Measurements from ENCODE around the gene ABCC8. TPM values are rescaled to one million over a fixed set of nuclear protein-coding genes. Genes with fewer than 3 reads are reported as not detected.

ABCC8 gene
- total and polyA plus RNA-seq, 2 donors (not counting 3 experiments of a cell fraction or from before 2014, with no cell fraction given), result not detected

DNA sequence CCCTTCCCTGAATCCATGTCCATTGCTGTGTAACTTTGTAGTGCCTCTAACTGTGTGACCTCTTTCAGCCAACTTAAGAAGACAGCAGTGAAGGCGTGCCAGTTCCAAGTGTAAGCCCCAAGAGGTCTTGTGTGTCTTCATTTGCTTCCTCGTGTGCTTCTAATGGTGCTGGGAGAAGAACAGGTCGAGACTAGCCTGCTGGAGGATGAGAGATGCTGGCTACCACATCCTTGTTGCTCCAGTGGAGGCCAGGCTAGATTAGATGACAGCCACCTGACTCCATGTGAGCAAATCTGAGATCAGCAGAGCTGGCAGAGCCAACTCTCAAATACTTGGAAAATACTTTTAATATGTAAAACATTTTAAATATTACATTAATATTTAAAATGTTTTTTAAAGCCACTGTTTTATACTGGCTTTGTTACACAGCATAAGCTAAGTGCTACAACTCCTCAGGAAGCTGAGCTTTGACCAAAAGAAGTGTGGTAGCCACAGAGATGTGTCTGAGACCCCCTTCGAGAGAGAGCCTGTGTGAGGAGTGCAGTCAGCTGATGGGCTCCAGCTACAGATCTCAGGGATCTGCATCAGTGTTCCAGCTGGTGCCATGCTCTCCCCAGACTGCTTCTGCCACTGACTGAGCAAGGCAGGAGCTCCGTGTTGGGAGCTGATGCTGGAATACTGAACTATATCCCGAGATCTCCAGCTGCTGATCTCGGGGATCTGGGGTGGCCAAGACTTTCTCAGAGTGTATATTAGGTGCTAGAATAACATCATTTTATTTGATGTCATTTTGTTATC lies 97.1 kb downstream of the ABCC8 start:
- POLR2A ChIA-PET, result no interaction called here
- FAIRE-seq, result no peak
- TF ChIP-seq FOS (IDR thresholded peaks at IDR 0.05; ENCODE audit: borderline replicate concordance, insufficient read depth, low read length) (no peak), MYC (IDR thresholded peaks at IDR 0.05; ENCODE audit: low read depth, low read length) (no peak), POLR2AphosphoS5 (IDR thresholded peaks at IDR 0.05; ENCODE audit: insufficient read depth, low read depth, low read length) (no peak)
- TF ChIP-seq, protein P1, sequence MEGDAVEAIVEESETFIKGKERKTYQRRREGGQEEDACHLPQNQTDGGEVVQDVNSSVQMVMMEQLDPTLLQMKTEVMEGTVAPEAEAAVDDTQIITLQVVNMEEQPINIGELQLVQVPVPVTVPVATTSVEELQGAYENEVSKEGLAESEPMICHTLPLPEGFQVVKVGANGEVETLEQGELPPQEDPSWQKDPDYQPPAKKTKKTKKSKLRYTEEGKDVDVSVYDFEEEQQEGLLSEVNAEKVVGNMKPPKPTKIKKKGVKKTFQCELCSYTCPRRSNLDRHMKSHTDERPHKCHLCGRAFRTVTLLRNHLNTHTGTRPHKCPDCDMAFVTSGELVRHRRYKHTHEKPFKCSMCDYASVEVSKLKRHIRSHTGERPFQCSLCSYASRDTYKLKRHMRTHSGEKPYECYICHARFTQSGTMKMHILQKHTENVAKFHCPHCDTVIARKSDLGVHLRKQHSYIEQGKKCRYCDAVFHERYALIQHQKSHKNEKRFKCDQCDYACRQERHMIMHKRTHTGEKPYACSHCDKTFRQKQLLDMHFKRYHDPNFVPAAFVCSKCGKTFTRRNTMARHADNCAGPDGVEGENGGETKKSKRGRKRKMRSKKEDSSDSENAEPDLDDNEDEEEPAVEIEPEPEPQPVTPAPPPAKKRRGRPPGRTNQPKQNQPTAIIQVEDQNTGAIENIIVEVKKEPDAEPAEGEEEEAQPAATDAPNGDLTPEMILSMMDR (IDR thresholded peaks at IDR 0.05; ENCODE audit: extremely low read depth in 1 of 2, insufficient read depth in 1 of 2, low read depth in 1 of 2, low read length in 2 of 2), result no peak

More for the DNA sequence above, 97.1 kb downstream of the ABCC8 start:
- Histone ChIP-seq H3K79me2 (ENCODE audit: control insufficient read depth, insufficient read depth, low read length) (no peaks in the 10 kb centered on the region), H3K27ac (ENCODE audit: insufficient read depth, low read depth, low read length) (no peak overlapping the region), H3K4me3 (replicated peaks in 1 of 3; ENCODE audit: insufficient read depth in 1 of 3, low read depth in 1 of 3, low read length in 3 of 3) (no peak overlapping the region), H3K9me3 (replicated peaks; ENCODE audit: control insufficient read depth, insufficient read depth, low read length) (no peaks in the 10 kb centered on the region), H3K9ac (replicated peaks; ENCODE audit: extremely low read depth, insufficient read depth, low read length) (no peak overlapping the region), H3K4me1 (ENCODE audit: control insufficient read depth, extremely low read depth, insufficient read depth, low read length) (no peaks in the 10 kb centered on the region), H3K9me1 (replicated peaks; ENCODE audit: control insufficient read depth, extremely low read depth, insufficient read depth, low read length) (no peaks in the 10 kb centered on the region), H2AFZ (ENCODE audit: low read depth, low read length) (no peak overlapping the region), H3K4me2 (ENCODE audit: insufficient read depth, low read length) (no peak overlapping the region), H3K36me3 (ENCODE audit: control insufficient read depth in 2 of 2, extremely low read depth in 1 of 2, insufficient read depth in 2 of 2, low read length in 2 of 2) (no peaks in the 10 kb centered on the region), H3K27me3 (ENCODE audit: control insufficient read depth in 2 of 2, insufficient read depth in 2 of 2, low read length in 2 of 2) (no peaks in the 10 kb centered on the region), H4K20me1 (replicated peaks; ENCODE audit: control insufficient read depth, extremely low read depth, insufficient read depth, low read length) (no peaks in the 10 kb centered on the region)
- DNase-seq (ENCODE audit: low read depth, low spot score), result no peak
- BruUV-seq (replicated peaks), result no TSS peak
- intact Hi-C loops (cut with micrococcal nuclease) (loop anchor here (10.0 kb wide), 1 partner anchor 595 kb away; no protein-coding TSS in a partner anchor), dilution Hi-C loops (cut with MboI; ENCODE audit: extremely low pct_ligation_motif_present, low sequenced_read_pairs) (no loop called here)
- CTCF ChIA-PET, result interaction anchor here (1.6 to 1.8 kb wide), 3 partner anchors 9 to 124 kb away, joined by 3 to 7 read pairs (median 6); partner anchors contain the start of gene KCNJ11

All from endothelial cell of umbilical vein (primary cell).